Nephron progenitor cell (in vitro differentiated cells): ENCODE data around the gene POLE.
A peak's percentile ranks its signal among the peaks of the same experiment; 100 is the strongest.

Experiments
- DNase-seq: peaks from one replicate; pipeline ENCODE4 v3.0.0; 2021
- H3K27ac Mint-ChIP-seq: 2 replicates; pipeline ENCODE4 v1.8.0; 2021; ENCODE audit warnings: mild to moderate bottlenecking, moderate library complexity, mixed read lengths
- H3K27me3 Mint-ChIP-seq: 2 replicates; pipeline ENCODE4 v1.8.0; 2021; ENCODE audit warnings: mild to moderate bottlenecking, low read depth, mixed read lengths; ENCODE audit not compliant: poor library complexity
- H3K36me3 Mint-ChIP-seq: 2 replicates; pipeline ENCODE4 v1.8.0; 2021; ENCODE audit warnings: low read depth, mixed read lengths
- H3K4me1 Mint-ChIP-seq: 2 replicates; pipeline ENCODE4 v1.8.0; 2021; ENCODE audit warnings: mixed read lengths
- H3K4me3 Mint-ChIP-seq: 2 replicates; pipeline ENCODE4 v1.8.0; 2021; ENCODE audit warnings: mild to moderate bottlenecking, moderate library complexity, mixed read lengths
- H3K9me3 Mint-ChIP-seq: 2 replicates; pipeline ENCODE4 v1.8.0; 2021; ENCODE audit warnings: mild to moderate bottlenecking, moderate library complexity, mixed read lengths
- CTCF ChIP-seq: fragments of 200-600 bp; sonication (generic); IDR thresholded peaks from 2 replicates; pipeline ENCODE4 v1.5.0; 2021; ENCODE audit warnings: antibody characterized with exemption

POLE gene

DNA sequence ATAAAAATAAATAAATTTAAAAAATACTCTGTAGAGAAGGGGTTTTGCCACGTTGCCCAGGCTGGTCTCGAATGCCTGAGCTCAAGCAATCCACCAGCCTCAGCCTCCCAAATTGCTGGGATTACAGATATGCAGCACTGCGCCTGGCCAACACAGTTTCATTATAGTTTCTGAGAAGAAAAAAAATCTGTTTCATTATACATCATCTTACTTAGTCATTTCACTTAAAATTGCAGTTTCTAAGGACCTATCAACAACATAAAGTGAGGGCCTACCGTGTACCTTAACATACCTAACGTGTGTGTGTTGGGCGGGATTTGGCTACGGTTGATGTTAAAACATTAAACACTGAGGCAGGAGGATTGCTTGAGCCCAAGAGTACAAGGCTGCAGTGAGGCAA, 40.3 kb downstream of the POLE start:
- no peak overlapping the region for H3K27ac Mint-ChIP-seq
- H3K4me1 Mint-ChIP-seq = no peaks in the 10 kb centered on the region
- no peaks in the 10 kb centered on the region for H3K27me3 Mint-ChIP-seq
- TF ChIP-seq CTCF = no peak
- no peak for DNase-seq
- H3K4me3 Mint-ChIP-seq = no peak overlapping the region
- H3K36me3 Mint-ChIP-seq = peaks cover 48% of the 10 kb centered on the region
- H3K9me3 Mint-ChIP-seq = no peaks in the 10 kb centered on the region

DNA sequence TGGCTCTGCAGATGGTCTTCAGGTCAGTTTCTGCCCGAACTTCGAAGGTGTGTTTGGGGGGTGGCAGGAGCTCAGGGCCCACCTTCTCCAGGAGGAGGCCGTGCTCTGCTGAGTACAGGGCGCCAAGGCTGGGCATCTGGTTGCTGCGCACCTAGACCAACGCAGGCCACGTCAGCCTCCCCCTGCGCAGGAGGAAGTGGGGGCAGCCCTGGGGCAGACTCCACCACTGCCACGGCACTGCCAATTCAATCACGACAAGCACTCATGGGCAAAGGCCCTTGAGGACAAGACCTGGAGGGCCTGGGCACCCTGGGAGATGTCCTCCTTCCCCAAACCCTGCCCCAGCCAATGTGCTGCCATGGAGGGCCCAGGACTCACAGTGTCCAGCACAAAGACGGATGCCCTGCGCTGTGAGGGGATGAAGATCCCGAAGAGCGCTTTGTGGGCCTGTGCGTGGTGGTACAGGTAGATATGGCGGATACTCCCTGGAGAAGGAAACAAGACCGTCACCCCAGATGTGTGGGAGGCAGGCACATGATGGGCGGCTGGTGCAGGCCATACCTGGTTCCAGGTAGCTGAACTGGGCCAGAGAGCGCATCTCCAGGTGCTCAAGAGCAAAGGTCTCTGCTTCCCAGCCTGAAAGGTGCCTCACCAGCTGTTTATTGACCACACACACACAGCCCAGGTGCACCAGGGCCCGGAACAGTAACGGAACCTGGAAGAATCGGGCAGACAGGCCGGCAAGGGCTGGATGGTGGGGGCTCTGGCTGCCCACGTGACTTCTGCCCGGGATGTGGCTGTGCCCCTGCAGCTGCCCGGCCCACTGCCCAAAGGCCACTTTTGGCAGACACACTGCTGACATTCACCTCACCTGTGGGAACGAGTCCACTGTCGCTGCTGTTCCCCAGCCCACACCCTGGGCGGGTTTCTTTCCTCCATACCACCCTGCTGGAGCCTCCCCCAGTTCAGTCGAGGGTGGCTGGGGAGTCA, 44.0 kb downstream of the POLE start:
- Mint-ChIP-seq H3K4me3 (no peak overlapping the region), H3K27ac (no peak overlapping the region), H3K4me1 (peaks cover 19% of the 10 kb centered on the region), H3K36me3 (peaks cover 51% of the 10 kb centered on the region), H3K9me3 (no peaks in the 10 kb centered on the region), H3K27me3 (peaks cover 5% of the 10 kb centered on the region)
- no peak for TF ChIP-seq CTCF
- no peak for DNase-seq

DNA sequence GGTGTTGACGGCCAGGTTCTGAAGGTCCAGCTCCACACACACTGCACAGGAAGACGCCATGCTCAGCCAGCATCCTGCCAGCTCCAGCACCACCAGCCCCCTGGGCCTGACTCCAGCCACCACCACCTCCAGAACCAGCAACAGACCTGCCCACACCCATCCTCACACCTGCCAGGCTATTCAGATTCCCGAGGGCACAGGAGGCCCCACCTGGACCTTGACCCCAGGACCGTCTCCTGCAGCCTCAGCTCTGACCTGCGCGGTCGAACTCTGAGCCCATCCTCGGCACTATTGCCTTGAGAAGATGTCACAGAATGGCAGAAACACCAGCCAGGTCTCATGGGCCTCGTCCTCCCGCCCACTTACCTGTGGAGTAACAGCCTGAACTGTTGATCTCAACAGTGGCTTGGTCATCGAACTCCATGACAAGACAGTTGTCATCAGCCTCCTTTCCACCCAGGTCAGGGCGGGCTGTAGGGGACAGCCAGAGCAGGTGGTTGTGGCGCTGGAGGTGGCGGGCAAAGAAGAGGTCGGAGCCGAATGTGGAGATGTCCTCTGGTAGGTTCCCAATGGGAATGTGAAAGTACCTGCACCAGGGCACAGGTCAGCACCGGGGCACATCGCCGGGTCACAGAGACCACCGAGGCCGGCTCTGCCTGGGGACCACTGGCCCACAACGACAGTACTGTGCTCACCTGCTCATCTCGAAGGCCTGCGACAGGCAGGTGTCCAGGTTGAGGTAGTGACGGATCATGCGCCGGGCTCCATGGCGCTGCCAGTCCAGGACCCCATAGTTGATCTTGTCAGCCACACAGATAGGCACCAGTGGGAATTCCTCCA, 45.1 kb downstream of the POLE start:
- H3K27me3 Mint-ChIP-seq = peaks cover 5% of the 10 kb centered on the region

GRCh38 chr12:132640936-132641335, 46.2 kb downstream of the POLE start:
- Mint-ChIP-seq H3K27ac (no peak overlapping the region), H3K36me3 (peaks cover 55% of the 10 kb centered on the region), H3K4me1 (peaks cover 24% of the 10 kb centered on the region), H3K4me3 (no peak overlapping the region), H3K27me3 (peaks cover 5% of the 10 kb centered on the region), H3K9me3 (no peaks in the 10 kb centered on the region)
- no peak for DNase-seq
- TF ChIP-seq CTCF = no peak

More for the DNA sequence above, 45.1 kb downstream of the POLE start:
- Mint-ChIP-seq H3K36me3 (peaks cover 51% of the 10 kb centered on the region), H3K4me3 (no peak overlapping the region), H3K4me1 (peaks cover 24% of the 10 kb centered on the region), H3K9me3 (no peaks in the 10 kb centered on the region), H3K27ac (no peak overlapping the region)
- no peak for TF ChIP-seq CTCF
- no peak for DNase-seq

GRCh38 chr12:132639956-132640520, 47.1 kb downstream of the POLE start:
- Mint-ChIP-seq H3K9me3 (no peaks in the 10 kb centered on the region), H3K4me3 (no peak overlapping the region), H3K4me1 (peaks cover 24% of the 10 kb centered on the region), H3K36me3 (peaks cover 60% of the 10 kb centered on the region), H3K27me3 (peaks cover 5% of the 10 kb centered on the region), H3K27ac (peak overlapping the region; percentile 93)
- no peak for TF ChIP-seq CTCF
- DNase-seq = no peak
